22Rv1 (cell line): ENCODE data around the gene SLC35F4.

Experiments
- CTCF ChIP-seq: fragments of 450-650 bp; IDR thresholded peaks from 2 replicates; pipeline ENCODE4 v1.5.1; 2017; ENCODE audit warnings: mild to moderate bottlenecking
- ZFX ChIP-seq: fragments of 450-650 bp; IDR thresholded peaks from 2 replicates; pipeline ENCODE4 v1.6.1; 2017; ENCODE audit warnings: antibody characterized with exemption, borderline replicate concordance

- no peak for TF ChIP-seq CTCF
- TF ChIP-seq ZFX, result no peak
These were observed 153.8 kb downstream of the SLC35F4 start for GRCh38 chr14:57712102-57712501.
